Esophagus muscularis mucosa (tissue), 4 donors: ENCODE data around the gene USP48. TPM values are rescaled to one million over a fixed set of nuclear protein-coding genes. Genes with fewer than 3 reads are reported as not detected.
A peak's percentile ranks its signal among the peaks of the same experiment; 100 is the strongest.
"Not testable (repeated sequence)": the region's sequence is repeated elsewhere in the genome, so short reads cannot be mapped to it uniquely, and the experiment has no call there.

ENCODE experiments used
- DNase-seq: peaks from one replicate; pipeline ENCODE4 v3.0.0-alpha.2; 2017; ENCODE audit errors: extremely low spot score
- H3K27ac ChIP-seq, 4 donors: fragments of 200-600 bp; sonication (generic); replicated peaks in 1 of 4; 1 replicate in 3 of 4; 2 replicates in 1 of 4; pipeline ENCODE4 v1.5.1; 2016 to 2019; ENCODE audit warnings: mild to moderate bottlenecking in 1 of 4
- H3K27me3 ChIP-seq, 4 donors: fragments of 200-600 bp; sonication (generic); one replicate each; pipeline versions ENCODE4 v1.5.1 to v1.6.0; 2016 to 2019
- H3K36me3 ChIP-seq, 4 donors: fragments of 200-600 bp; sonication (generic); one replicate each; pipeline ENCODE4 v1.5.1; 2016 to 2019
- H3K4me1 ChIP-seq, 4 donors: fragments of 200-600 bp; sonication (generic); one replicate each; pipeline ENCODE4 v1.5.1; 2016 to 2019
- H3K4me3 ChIP-seq, 4 donors: fragments of 200-600 bp; sonication (generic); 1 replicate in 2 of 4; 2 replicates in 2 of 4; pipeline ENCODE4 v1.5.1; 2016 to 2019; ENCODE audit warnings: mild to moderate bottlenecking in 4 of 4, moderate library complexity in 1 of 4
- H3K9me3 ChIP-seq, 4 donors: fragments of 200-600 bp; sonication (generic); 1 replicate in 3 of 4; 2 replicates in 1 of 4; pipeline ENCODE4 v1.5.1; 2016 to 2019
- CTCF ChIP-seq, 3 experiments: fragments of 200-600 bp in 2 of 3; fragments of 450-650 bp in 1 of 3; sonication (generic) in 2 of 3; IDR thresholded peaks; one replicate each; pipeline ENCODE4 v1.5.1; 2017 to 2019; ENCODE audit warnings: antibody characterized with exemption in 3 of 3, mild to moderate bottlenecking in 2 of 3, moderate library complexity in 1 of 3
- EP300 ChIP-seq: sonication (generic); formaldehyde crosslinking; IDR thresholded peaks from one replicate; pipeline ENCODE4 v1.6.1; 2017; ENCODE audit warnings: antibody characterized with exemption
- POLR2A ChIP-seq: fragments of 450-650 bp; IDR thresholded peaks from one replicate; pipeline ENCODE4 v1.6.1; 2017; ENCODE audit warnings: antibody characterized with exemption, moderate library complexity, mild to moderate bottlenecking, low read depth
- POLR2AphosphoS5 ChIP-seq, 2 donors: sonication (generic); formaldehyde crosslinking; IDR thresholded peaks; one replicate each; pipeline ENCODE4 v1.6.1; 2017; ENCODE audit warnings: antibody characterized with exemption in 2 of 2
- WGBS: methylation state at CpG from one replicate; pipeline ENCODE4 v1.1.5; 2018; 5-methylcytosine and 5-hydroxymethylcytosine counted together
- intact Hi-C: fragments of 100-400 bp; cut with DNase I; formaldehyde crosslinking; loops from one replicate; pipeline ENCODE4 v1.15.1; 2023
- total RNA-seq, 4 donors: library from RNA; depleted of rRNA; stranded (reverse); fragments of >200 nt; gene quantifications; one replicate each; pipeline versions ENCODE4 v1.1.0 to v1.2.1, GENCODE V29; 2016

Gene USP48
- total RNA-seq, 4 donors from 2014 or later, result 29.3 to 46.5 (median 37.7) TPM

DNA sequence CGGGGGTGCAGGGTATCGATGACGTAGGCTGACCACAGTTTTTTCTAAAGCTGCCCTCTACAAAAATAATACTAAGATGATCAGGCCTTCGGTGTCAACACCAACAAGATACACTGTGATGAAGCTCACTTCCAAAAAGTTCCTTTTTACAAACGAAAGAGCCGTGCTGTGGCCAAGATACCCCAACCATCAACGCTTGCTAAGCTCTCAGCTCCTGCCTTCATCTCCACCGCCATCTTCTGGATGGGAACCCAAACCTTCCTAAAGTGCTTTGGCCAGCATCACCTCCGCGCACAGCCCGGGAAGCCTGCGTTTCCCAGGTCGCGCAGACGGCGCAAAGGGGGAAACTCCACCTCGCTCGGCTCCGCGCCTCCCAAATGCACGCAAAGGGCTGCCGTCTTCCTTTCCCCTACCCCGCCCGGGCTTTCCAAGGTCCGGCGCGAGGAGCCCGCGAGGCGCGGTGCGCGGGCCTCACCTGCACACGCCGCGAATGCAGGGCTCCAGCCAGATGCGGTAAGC lies 541 bp downstream of the USP48 start:
- Histone ChIP-seq H3K36me3 (no peaks in the 10 kb centered on the region), H3K4me1 (peaks cover 15 to 48% (median 36%) of the 10 kb centered on the region in 4 donors), H3K4me3 (peak overlapping the region; percentile 88 to 99 (median 92)), H3K27ac (peak overlapping the region; percentile 94 to 99 (median 98)), H3K27me3 (no peaks in the 10 kb centered on the region), H3K9me3 (no peaks in the 10 kb centered on the region)
- intact Hi-C loops, result no loop called here
- peak; percentile 92 for DNase-seq
- peak; percentile 6 to 27 (median 8) for TF ChIP-seq CTCF (IDR thresholded peaks at IDR 0.05)
- TF ChIP-seq POLR2AphosphoS5 (IDR thresholded peaks at IDR 0.05), result no peak
- TF ChIP-seq POLR2A, result no peak
- TF ChIP-seq EP300, result no peak
- 0% methylated on average over 31 of the region's 37 CpGs for WGBS

GRCh38 chr1:21781815-21782348 lies 1.1 kb downstream of the USP48 start:
- DNase-seq, result no peak
- intact Hi-C loops, result no loop called here
- under 1% methylated on average over 17 of the region's 17 CpGs for WGBS

GRCh38 chr1:21779613-21780521 lies 3.1 kb downstream of the USP48 start:
- no peak for TF ChIP-seq POLR2AphosphoS5 (IDR thresholded peaks at IDR 0.05)
- TF ChIP-seq EP300, result no peak
- no peak for TF ChIP-seq POLR2A
- TF ChIP-seq CTCF (IDR thresholded peaks at IDR 0.05), result no peak
- intact Hi-C loops, result no loop called here
- H3K4me1 ChIP-seq, result peaks cover 19 to 61% (median 53%) of the 10 kb centered on the region in 4 donors

More at GRCh38 chr1:21781815-21782348, 1.1 kb downstream of the USP48 start:
- TF ChIP-seq CTCF (IDR thresholded peaks at IDR 0.05) (no peak), POLR2AphosphoS5 (IDR thresholded peaks at IDR 0.05) (no peak), POLR2A (no peak), EP300 (no peak)
- H3K9me3 ChIP-seq, result no peaks in the 10 kb centered on the region
- peak overlapping the region; percentile 88 to 99 (median 92) for H3K4me3 ChIP-seq
- peak overlapping the region; percentile 94 to 99 (median 98) for H3K27ac ChIP-seq
- H3K4me1 ChIP-seq, result peaks cover 15 to 48% (median 37%) of the 10 kb centered on the region in 4 donors
- H3K36me3 ChIP-seq, result no peaks in the 10 kb centered on the region
- H3K27me3 ChIP-seq, result no peaks in the 10 kb centered on the region

GRCh38 chr1:21778405-21778727 lies 4.6 kb downstream of the USP48 start:
- intact Hi-C loops, result no loop called here
- Histone ChIP-seq H3K4me1 (peaks cover 23 to 59% (median 50%) of the 10 kb centered on the region in 4 donors), H3K27me3 (no peaks in the 10 kb centered on the region), H3K27ac (no peak overlapping the region), H3K36me3 (no peaks in the 10 kb centered on the region), H3K4me3 (no peak overlapping the region), H3K9me3 (no peaks in the 10 kb centered on the region)
- DNase-seq, result no peak
- 90% methylated on average over 2 of the region's 2 CpGs for WGBS
- no peak for TF ChIP-seq POLR2AphosphoS5 (IDR thresholded peaks at IDR 0.05)
- no peak for TF ChIP-seq CTCF (IDR thresholded peaks at IDR 0.05)
- TF ChIP-seq POLR2A, result no peak
- no peak for TF ChIP-seq EP300

More at GRCh38 chr1:21779613-21780521, 3.1 kb downstream of the USP48 start:
- Histone ChIP-seq H3K27ac (no peak overlapping the region), H3K9me3 (no peaks in the 10 kb centered on the region), H3K4me3 (no peak overlapping the region), H3K36me3 (no peaks in the 10 kb centered on the region), H3K27me3 (no peaks in the 10 kb centered on the region)
- DNase-seq, result no peak
- 80% methylated on average over 12 of the region's 12 CpGs for WGBS

DNA sequence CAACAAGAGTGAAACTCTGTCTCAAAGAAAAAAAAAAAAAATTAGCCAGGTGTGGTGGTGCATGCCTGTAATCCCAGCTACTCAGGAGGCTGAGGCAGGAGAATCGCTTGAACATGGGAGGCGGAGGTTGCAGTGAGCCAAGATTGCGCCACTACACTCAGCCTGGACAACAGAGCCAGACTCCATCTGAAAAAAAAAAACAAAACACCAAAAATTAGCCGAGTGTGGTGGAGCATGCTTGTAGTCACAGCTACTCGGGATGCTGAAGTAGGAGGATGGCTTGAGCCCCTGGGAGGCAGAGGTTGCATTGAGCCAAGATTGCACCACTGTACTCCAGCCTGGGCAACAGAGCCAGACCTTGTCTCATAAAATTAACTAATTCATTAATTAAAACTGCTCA lies 6.0 kb downstream of the USP48 start:
- H3K9me3 ChIP-seq, intact Hi-C loops, H3K4me3 ChIP-seq, DNase-seq, H3K27me3 ChIP-seq, H3K27ac ChIP-seq, H3K36me3 ChIP-seq: not testable (repeated sequence)
- H3K4me1 ChIP-seq, result peaks cover 24 to 58% (median 52%) of the 10 kb centered on the region in 4 donors
- WGBS, result 94% methylated on average over 5 of the region's 5 CpGs
